A549 treated with dexamethasone at 1 μM for 4 hours (cell line): ENCODE data around the gene SLC9B1. TPM values are rescaled to one million over a fixed set of nuclear protein-coding genes. Genes with fewer than 3 reads are reported as not detected.

Experiments
- total RNA-seq: library from RNA; stranded (reverse); fragments of 200-300 nt; extraction: Qiagen RNA extraction; gene quantifications from 5 replicates; pipeline ENCODE4 v1.2.3, GENCODE V29; 2022

The SLC9B1 gene, protein sequence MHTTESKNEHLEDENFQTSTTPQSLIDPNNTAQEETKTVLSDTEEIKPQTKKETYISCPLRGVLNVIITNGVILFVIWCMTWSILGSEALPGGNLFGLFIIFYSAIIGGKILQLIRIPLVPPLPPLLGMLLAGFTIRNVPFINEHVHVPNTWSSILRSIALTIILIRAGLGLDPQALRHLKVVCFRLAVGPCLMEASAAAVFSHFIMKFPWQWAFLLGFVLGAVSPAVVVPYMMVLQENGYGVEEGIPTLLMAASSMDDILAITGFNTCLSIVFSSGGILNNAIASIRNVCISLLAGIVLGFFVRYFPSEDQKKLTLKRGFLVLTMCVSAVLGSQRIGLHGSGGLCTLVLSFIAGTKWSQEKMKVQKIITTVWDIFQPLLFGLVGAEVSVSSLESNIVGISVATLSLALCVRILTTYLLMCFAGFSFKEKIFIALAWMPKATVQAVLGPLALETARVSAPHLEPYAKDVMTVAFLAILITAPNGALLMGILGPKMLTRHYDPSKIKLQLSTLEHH
- 0.10 to 0.18 TPM (median 0.13 TPM) in 5 replicates for total RNA-seq

GRCh38 chr4:103019308-103020124 is at the start of gene SLC9B1:
TSS of gene SLC9B1 (minus strand) at chr4:103019705. CDS start at chr4:102991711, 27,994 bp downstream.

GRCh38 chr4:102868781-102869568 is 150.5 kb downstream of the SLC9B1 start, which contains the start of gene CISD2:
TSS of gene CISD2 (plus strand) at chr4:102868992. CDS start at chr4:102869085, 93 bp downstream.

Other genes with a start within 250 kb of the SLC9B1 start
- gene UBE2D3, start 192.2 kb downstream of the SLC9B1 start, total RNA-seq = 204 to 257 TPM (median 243 TPM) in 5 replicates
- 36.8 to 41.3 TPM (median 39.0 TPM) in 5 replicates for gene CISD2, start 150.7 kb downstream of the SLC9B1 start, total RNA-seq
- 6.9 to 8.3 TPM (median 7.9 TPM) in 5 replicates for gene SLC9B2, start 57.1 kb upstream of the SLC9B1 start, total RNA-seq
- gene BDH2, start 80.1 kb upstream of the SLC9B1 start, total RNA-seq = 7.3 to 9.5 TPM (median 8.4 TPM) in 5 replicates
- 5.8 to 9.6 TPM (median 8.7 TPM) in 5 replicates for gene CENPE, start 178.6 kb upstream of the SLC9B1 start, total RNA-seq